Prostate gland (tissue), 2 donors: ENCODE data around the gene IRS1. TPM values are rescaled to one million over a fixed set of nuclear protein-coding genes. Genes with fewer than 3 reads are reported as not detected.

Experiments
- DNase-seq: peaks from one replicate; pipeline ENCODE4 v3.0.0-alpha.2; 2019; ENCODE audit warnings: low spot score
- H3K27ac ChIP-seq, 2 donors: fragments of 200-600 bp; sonication (generic); 2 replicates each; pipeline ENCODE4 v1.5.1; 2017 to 2019
- H3K27me3 ChIP-seq: fragments of 200-600 bp; sonication (generic); replicated peaks from 2 replicates; pipeline ENCODE4 v1.5.1; 2019; ENCODE audit not compliant: insufficient read depth
- H3K36me3 ChIP-seq, 2 donors: fragments of 200-600 bp; sonication (generic); 1 replicate in 1 of 2; 2 replicates in 1 of 2; pipeline versions ENCODE4 v1.5.1 to v1.8.1; 2017 to 2019
- H3K4me1 ChIP-seq: fragments of 200-600 bp; sonication (generic); replicated peaks from 2 replicates; pipeline ENCODE4 v1.5.1; 2019
- H3K4me3 ChIP-seq, 2 donors: fragments of 200-600 bp; sonication (generic); 2 replicates each; pipeline ENCODE4 v1.5.1; 2017 to 2019
- H3K9me3 ChIP-seq: fragments of 200-600 bp; sonication (generic); 2 replicates; pipeline ENCODE4 v1.5.1; 2017
- CTCF ChIP-seq, 4 experiments: fragments of 200-600 bp in 2 of 4; fragments of 450-650 bp in 2 of 4; sonication (generic) in 2 of 4; IDR thresholded peaks; 1 replicate in 3 of 4; 2 replicates in 1 of 4; pipeline ENCODE4 v1.5.1; 2016 to 2019; ENCODE audit warnings: antibody characterized with exemption in 4 of 4, mild to moderate bottlenecking in 2 of 4, moderate library complexity in 2 of 4
- POLR2A ChIP-seq: fragments of 450-650 bp; IDR thresholded peaks from one replicate; pipeline ENCODE4 v1.6.1; 2016; ENCODE audit warnings: antibody characterized with exemption, mild to moderate bottlenecking
- POLR2AphosphoS5 ChIP-seq: sonication (generic); formaldehyde crosslinking; IDR thresholded peaks from one replicate; pipeline ENCODE4 v1.6.1; 2017; ENCODE audit warnings: antibody characterized with exemption
- WGBS: methylation state at CpG from one replicate; pipeline ENCODE4 v1.1.5; 2018; 5-methylcytosine and 5-hydroxymethylcytosine counted together
- intact Hi-C: fragments of 100-400 bp; cut with DNase I; formaldehyde crosslinking; loops from one replicate; pipeline ENCODE4 v1.14.2; 2022
- total RNA-seq, 2 donors: library from RNA; depleted of rRNA; stranded (reverse); fragments of >200 nt; gene quantifications; one replicate each; pipeline ENCODE4 v1.1.0, GENCODE V29; 2016

Gene IRS1
- total RNA-seq, 2 donors from 2014 or later, result 37.6 to 40.6 TPM

- DNase-seq, result no peak
- WGBS, result 57% methylated on average over 3 of the region's 3 CpGs
- Histone ChIP-seq H3K36me3 (no peaks in the 10 kb centered on the region), H3K27me3 (no peaks in the 10 kb centered on the region), H3K4me1 (no peaks in the 10 kb centered on the region), H3K4me3 (no peak overlapping the region), H3K9me3 (no peaks in the 10 kb centered on the region), H3K27ac (no peak overlapping the region)
- intact Hi-C loops, result no loop called here
- TF ChIP-seq POLR2AphosphoS5, result no peak
- no peak for TF ChIP-seq POLR2A
- no peak for TF ChIP-seq CTCF (IDR thresholded peaks at IDR 0.05)
Measured at GRCh38 chr2:226763320-226763719, 36.3 kb downstream of the IRS1 start.

- Histone ChIP-seq H3K36me3 (no peaks in the 10 kb centered on the region), H3K4me1 (no peaks in the 10 kb centered on the region), H3K9me3 (no peaks in the 10 kb centered on the region), H3K27me3 (no peaks in the 10 kb centered on the region), H3K27ac (no peak overlapping the region), H3K4me3 (no peak overlapping the region)
- no peak for DNase-seq
- 56% methylated on average over 2 of the region's 2 CpGs for WGBS
- TF ChIP-seq POLR2AphosphoS5, result no peak
- no peak for TF ChIP-seq POLR2A
- intact Hi-C loops, result no loop called here
Measured at GRCh38 chr2:226761195-226761583, 38.4 kb downstream of the IRS1 start.

GRCh38 chr2:226760412-226761194, 39.0 kb downstream of the IRS1 start:
- Histone ChIP-seq H3K4me3 (no peak overlapping the region), H3K4me1 (no peaks in the 10 kb centered on the region), H3K36me3 (no peaks in the 10 kb centered on the region), H3K27ac (no peak overlapping the region), H3K27me3 (no peaks in the 10 kb centered on the region), H3K9me3 (no peaks in the 10 kb centered on the region)
- intact Hi-C loops, result no loop called here
- TF ChIP-seq POLR2A (no peak), POLR2AphosphoS5 (no peak), CTCF (IDR thresholded peaks at IDR 0.05) (no peak)
- WGBS, result 90% methylated on average over 2 of the region's 2 CpGs
- DNase-seq, result no peak

- 72% methylated on average over 9 of the region's 9 CpGs for WGBS
- Histone ChIP-seq H3K27me3 (no peaks in the 10 kb centered on the region), H3K4me3 (no peak overlapping the region), H3K9me3 (no peaks in the 10 kb centered on the region), H3K36me3 (no peaks in the 10 kb centered on the region), H3K27ac (no peak overlapping the region), H3K4me1 (no peaks in the 10 kb centered on the region)
- DNase-seq, result no peak
- intact Hi-C loops, result no loop called here
- TF ChIP-seq POLR2AphosphoS5 (no peak), POLR2A (no peak), CTCF (IDR thresholded peaks at IDR 0.05) (no peak)
Measured at GRCh38 chr2:226759768-226760167, 39.9 kb downstream of the IRS1 start.

- no peaks in the 10 kb centered on the region for H3K4me1 ChIP-seq
- WGBS, result 34% methylated on average over 3 of the region's 3 CpGs
- intact Hi-C loops, result no loop called here
Measured at GRCh38 chr2:226758921-226759640, 40.5 kb downstream of the IRS1 start.

More at GRCh38 chr2:226758921-226759640, 40.5 kb downstream of the IRS1 start:
- H3K27ac ChIP-seq, result no peak overlapping the region
- H3K9me3 ChIP-seq, result no peaks in the 10 kb centered on the region
- H3K4me3 ChIP-seq, result no peak overlapping the region
- H3K36me3 ChIP-seq, result no peaks in the 10 kb centered on the region
- TF ChIP-seq POLR2AphosphoS5 (no peak), POLR2A (no peak), CTCF (IDR thresholded peaks at IDR 0.05) (no peak)
- DNase-seq, result no peak
- H3K27me3 ChIP-seq, result no peaks in the 10 kb centered on the region
